A673 (cell line): Measurements from ENCODE around the gene LCMT2.

ENCODE experiments used
- EZH2 ChIP-seq: fragments of 200-600 bp; sonication (generic); IDR thresholded peaks from 2 replicates; pipeline ENCODE4 v1.6.1; 2017; ENCODE audit warnings: borderline replicate concordance, low read depth, mild to moderate bottlenecking, mixed read lengths, antibody characterized with exemption, low read length; ENCODE audit not compliant: poor library complexity, severe bottlenecking
- TF ChIP-seq, protein P1 (sequence below): fragments of 300-800, 200-600 bp; sonication (generic); conservative IDR thresholded peaks from 2 replicates; pipeline ENCODE4 v1.5.1; 2017; ENCODE audit warnings: low read depth, mild to moderate bottlenecking, antibody characterized with exemption, low read length, moderate library complexity, mixed read lengths

DNA sequence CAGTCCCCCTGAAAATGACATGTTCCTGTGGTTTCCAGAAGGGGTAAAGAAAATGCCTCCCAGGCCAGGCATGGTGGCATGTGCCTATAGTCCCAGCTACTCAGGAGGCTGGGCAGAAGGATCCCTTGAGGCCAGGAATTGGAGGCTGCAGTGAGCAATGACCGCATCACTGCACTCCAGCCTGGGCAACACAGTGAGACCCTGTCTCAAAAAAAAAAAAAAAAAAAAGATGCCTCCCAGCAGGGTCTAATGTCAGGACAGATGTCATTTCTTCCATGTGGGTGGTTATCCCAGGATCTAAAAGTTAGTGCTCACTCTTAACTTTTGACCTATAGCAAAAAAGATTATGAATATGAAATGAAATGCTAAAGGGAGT is 13.4 kb downstream of the LCMT2 start:
- TF ChIP-seq, protein P1, sequence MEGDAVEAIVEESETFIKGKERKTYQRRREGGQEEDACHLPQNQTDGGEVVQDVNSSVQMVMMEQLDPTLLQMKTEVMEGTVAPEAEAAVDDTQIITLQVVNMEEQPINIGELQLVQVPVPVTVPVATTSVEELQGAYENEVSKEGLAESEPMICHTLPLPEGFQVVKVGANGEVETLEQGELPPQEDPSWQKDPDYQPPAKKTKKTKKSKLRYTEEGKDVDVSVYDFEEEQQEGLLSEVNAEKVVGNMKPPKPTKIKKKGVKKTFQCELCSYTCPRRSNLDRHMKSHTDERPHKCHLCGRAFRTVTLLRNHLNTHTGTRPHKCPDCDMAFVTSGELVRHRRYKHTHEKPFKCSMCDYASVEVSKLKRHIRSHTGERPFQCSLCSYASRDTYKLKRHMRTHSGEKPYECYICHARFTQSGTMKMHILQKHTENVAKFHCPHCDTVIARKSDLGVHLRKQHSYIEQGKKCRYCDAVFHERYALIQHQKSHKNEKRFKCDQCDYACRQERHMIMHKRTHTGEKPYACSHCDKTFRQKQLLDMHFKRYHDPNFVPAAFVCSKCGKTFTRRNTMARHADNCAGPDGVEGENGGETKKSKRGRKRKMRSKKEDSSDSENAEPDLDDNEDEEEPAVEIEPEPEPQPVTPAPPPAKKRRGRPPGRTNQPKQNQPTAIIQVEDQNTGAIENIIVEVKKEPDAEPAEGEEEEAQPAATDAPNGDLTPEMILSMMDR: no peak
- no peak for TF ChIP-seq EZH2
